ENCODE results near the gene MORN1.
A peak's percentile ranks its signal among the peaks of the same experiment; 100 is the strongest.

MORN1 gene

GRCh38 chr1:2431103-2431502, 39.7 kb upstream of the MORN1 start:
- no peak for DNase-seq (ENCODE audit: low spot score)
- TF ChIP-seq, protein P1, sequence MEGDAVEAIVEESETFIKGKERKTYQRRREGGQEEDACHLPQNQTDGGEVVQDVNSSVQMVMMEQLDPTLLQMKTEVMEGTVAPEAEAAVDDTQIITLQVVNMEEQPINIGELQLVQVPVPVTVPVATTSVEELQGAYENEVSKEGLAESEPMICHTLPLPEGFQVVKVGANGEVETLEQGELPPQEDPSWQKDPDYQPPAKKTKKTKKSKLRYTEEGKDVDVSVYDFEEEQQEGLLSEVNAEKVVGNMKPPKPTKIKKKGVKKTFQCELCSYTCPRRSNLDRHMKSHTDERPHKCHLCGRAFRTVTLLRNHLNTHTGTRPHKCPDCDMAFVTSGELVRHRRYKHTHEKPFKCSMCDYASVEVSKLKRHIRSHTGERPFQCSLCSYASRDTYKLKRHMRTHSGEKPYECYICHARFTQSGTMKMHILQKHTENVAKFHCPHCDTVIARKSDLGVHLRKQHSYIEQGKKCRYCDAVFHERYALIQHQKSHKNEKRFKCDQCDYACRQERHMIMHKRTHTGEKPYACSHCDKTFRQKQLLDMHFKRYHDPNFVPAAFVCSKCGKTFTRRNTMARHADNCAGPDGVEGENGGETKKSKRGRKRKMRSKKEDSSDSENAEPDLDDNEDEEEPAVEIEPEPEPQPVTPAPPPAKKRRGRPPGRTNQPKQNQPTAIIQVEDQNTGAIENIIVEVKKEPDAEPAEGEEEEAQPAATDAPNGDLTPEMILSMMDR (IDR thresholded peaks at IDR 0.05; ENCODE audit: extremely low read depth, insufficient read depth, missing control alignments) = no peak
- in situ Hi-C loops (cut with MboI; ENCODE audit: low pct_unique_long_range_greater_than_20kb, low sequenced_read_pairs, unreplicated experiment) = no loop called here

- in situ Hi-C loops (cut with MboI; ENCODE audit: low pct_unique_long_range_greater_than_20kb, low sequenced_read_pairs, unreplicated experiment) = no loop called here
- DNase-seq (ENCODE audit: low spot score) = no peak
- TF ChIP-seq, protein P1 (IDR thresholded peaks at IDR 0.05; ENCODE audit: extremely low read depth, insufficient read depth, missing control alignments) = no peak
Observed at GRCh38 chr1:2430592-2430973, 39.2 kb upstream of the MORN1 start.

- in situ Hi-C loops (cut with MboI; ENCODE audit: low pct_unique_long_range_greater_than_20kb, low sequenced_read_pairs, unreplicated experiment) = no loop called here
- no peak for DNase-seq (ENCODE audit: low spot score)
- TF ChIP-seq, protein P1 (IDR thresholded peaks at IDR 0.05; ENCODE audit: extremely low read depth, insufficient read depth, missing control alignments) = peak; percentile 35
Observed at GRCh38 chr1:2429780-2430591, 38.6 kb upstream of the MORN1 start.

- in situ Hi-C loops (cut with MboI; ENCODE audit: low pct_unique_long_range_greater_than_20kb, low sequenced_read_pairs, unreplicated experiment) = no loop called here
- no peak for DNase-seq (ENCODE audit: low spot score)
- TF ChIP-seq, protein P1 (IDR thresholded peaks at IDR 0.05; ENCODE audit: extremely low read depth, insufficient read depth, missing control alignments) = no peak
Observed at GRCh38 chr1:2428490-2428889, 37.1 kb upstream of the MORN1 start.

- no peak for DNase-seq (ENCODE audit: low spot score)
- TF ChIP-seq, protein P1 (IDR thresholded peaks at IDR 0.05; ENCODE audit: extremely low read depth, insufficient read depth, missing control alignments) = no peak
- in situ Hi-C loops (cut with MboI; ENCODE audit: low pct_unique_long_range_greater_than_20kb, low sequenced_read_pairs, unreplicated experiment) = no loop called here
Observed at GRCh38 chr1:2427976-2428375, 36.6 kb upstream of the MORN1 start.

- in situ Hi-C loops (cut with MboI; ENCODE audit: low pct_unique_long_range_greater_than_20kb, low sequenced_read_pairs, unreplicated experiment) = no loop called here
- TF ChIP-seq, protein P1 (IDR thresholded peaks at IDR 0.05; ENCODE audit: extremely low read depth, insufficient read depth, missing control alignments) = no peak
- no peak for DNase-seq (ENCODE audit: low spot score)
Observed at GRCh38 chr1:2427051-2427450, 35.7 kb upstream of the MORN1 start.
